ENCODE data around the gene CES1.
"Not testable (repeated sequence)": the region's sequence is repeated elsewhere in the genome, so short reads cannot be mapped to it uniquely, and the experiment has no call there.

Gene CES1

GRCh38 chr16:55832773-55833691, at the start of gene CES1:
Gene CES1, minus strand, starts transcription at chr16:55833096. Its CDS starts 41 bp downstream, at chr16:55833055.
- no peak for DNase-seq

- no peak for DNase-seq
Observed at GRCh38 chr16:55876854-55877253, 44.0 kb upstream of the CES1 start.

GRCh38 chr16:55875273-55875672, 42.4 kb upstream of the CES1 start, which contains the start of gene CES5A:
Gene CES5A, minus strand, starts transcription at chr16:55875373. Its CDS starts 152 bp downstream, at chr16:55875221.
- no peak for DNase-seq

- no peak for DNase-seq
Observed at GRCh38 chr16:55873122-55873521, 40.2 kb upstream of the CES1 start.

DNA sequence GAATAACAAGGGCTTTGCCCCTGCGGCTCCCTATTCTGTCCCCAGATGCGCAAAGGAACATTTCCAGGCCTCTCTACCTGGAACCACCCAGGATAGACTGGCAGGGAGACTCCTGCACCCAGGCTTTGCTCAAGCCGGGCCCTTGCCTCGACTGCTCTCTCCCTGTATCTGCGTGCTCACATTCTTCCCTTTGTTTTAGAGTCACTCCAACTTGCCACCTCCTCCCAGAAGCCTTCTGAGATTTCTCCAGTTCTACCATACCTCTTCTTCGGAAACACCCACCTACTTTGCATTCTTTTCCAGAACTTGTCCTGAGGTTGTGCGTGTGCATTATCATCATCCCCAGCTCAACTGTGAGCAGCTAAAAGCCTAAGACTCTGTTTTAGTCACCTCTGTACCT, 39.2 kb upstream of the CES1 start:
- DNase-seq = no peak

- DNase-seq = no peak
Observed at GRCh38 chr16:55871411-55872038, 38.6 kb upstream of the CES1 start.

DNA sequence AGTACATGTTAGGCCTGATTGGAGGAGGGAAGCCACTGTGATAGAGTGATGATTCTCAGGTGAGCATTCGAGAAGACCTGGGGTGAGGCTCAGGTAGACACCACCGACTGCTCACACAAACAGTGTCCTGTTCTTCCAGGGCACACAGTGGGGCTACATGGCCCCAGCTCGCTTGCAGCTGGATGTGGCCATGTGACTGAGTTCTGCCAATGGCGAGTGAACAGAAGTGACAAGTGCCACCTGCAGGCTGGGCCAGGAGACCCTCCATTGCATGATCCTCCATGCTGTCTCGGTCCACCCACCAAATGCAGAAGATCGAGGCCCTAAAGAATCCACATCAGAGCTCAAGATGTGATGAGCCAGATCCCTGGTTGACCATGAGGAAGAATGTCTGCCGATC, 36.1 kb upstream of the CES1 start:
- DNase-seq = no peak

DNA sequence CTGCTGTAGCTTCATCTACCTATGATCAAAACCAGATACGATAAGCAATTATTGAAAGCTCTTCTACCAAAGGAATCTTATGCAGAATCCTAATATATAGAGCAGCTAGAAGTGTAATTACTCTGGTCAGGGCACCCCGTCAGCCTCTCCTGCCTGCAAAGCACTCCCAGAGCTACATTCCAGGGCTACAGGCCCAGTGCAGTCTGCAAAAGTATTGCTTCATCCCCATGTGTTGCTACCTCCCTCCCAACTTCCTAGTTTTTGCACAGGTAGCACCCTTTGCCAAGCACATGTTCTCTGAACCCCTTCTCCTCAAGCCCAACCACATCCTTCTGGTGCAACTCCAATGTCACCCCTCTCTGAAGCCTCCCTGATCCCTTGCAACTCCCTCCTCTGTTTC, 35.2 kb upstream of the CES1 start:
- no peak for DNase-seq

GRCh38 chr16:55861288-55861687, 28.4 kb upstream of the CES1 start:
- no peak for DNase-seq

- DNase-seq = not testable (repeated sequence)
Observed at GRCh38 chr16:55857650-55858049, 24.8 kb upstream of the CES1 start.

DNA sequence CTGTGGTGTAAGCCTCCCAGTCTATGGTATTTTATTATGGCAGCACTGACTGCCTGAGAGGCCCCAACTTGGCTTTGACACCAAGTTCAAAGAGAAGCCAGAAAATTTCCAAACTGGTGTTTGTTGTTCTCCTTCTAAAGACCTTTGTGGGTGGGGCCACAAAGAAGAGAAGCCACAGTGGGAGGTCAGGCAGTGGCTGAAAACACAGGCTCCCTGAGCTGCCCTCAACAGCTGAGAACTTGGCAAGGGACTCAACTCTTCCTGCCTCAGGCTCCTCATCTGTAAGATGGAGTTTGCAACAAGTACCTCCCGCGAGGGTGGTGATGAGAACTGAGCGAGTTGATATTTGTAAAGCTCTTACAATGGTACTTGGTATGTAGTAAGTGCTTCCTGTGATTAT, 24.1 kb upstream of the CES1 start:
- DNase-seq = no peak

- DNase-seq = no peak
Observed at GRCh38 chr16:55853114-55853513, 20.2 kb upstream of the CES1 start.

- no peak for DNase-seq
Observed at GRCh38 chr16:55849536-55849935, 16.6 kb upstream of the CES1 start.

DNA sequence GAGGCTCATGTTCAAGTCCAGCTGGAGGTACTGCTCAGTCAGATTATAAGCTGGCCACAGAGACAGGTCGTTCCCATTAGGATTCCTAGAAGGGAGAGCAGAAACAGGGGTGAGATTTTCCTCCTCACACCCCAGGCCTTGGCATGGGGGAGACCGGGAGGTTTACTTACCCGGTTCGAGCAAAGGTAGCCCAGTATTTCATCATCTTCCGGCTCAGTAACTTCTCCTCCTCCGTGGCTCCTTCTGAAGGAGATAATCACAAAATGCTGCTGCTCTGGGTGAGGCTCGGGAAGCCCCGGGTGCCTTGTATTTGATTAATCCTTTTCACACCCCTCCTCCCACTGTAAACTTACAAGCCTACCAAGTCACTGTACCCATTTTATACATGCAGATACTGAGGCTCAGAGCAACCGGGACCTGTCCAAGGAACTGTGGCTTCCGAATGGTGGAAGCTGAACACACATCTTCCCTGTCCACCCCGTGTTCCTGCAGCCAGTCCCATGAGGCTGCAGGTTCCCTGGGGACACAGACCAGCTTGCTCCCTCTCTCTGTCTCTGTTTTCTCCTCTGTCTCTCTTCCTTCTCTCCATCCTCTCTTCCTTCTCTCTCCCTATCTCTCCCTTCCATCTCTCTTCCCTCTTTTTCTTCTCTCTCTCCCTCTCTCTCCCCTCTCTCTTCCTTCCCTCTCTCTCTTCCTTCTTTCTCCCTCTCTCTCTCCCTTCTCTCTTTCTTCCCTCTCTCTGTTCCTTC, 13.9 kb upstream of the CES1 start:
- no peak for DNase-seq

DNA sequence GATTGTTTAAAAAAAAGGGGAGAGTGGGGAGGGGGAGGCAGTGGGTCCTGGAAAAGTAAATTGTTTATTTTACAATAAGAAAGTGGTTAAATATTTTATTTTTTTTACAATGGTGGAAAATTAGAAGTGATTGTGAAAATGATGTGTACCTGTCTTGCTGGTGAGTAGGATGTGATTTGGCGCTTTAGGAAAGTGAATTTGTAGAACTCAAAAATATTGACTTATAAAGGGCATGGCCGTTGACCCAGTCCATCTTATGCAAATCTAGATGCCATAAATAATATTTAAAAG, 10.2 kb upstream of the CES1 start:
- DNase-seq = no peak

GRCh38 chr16:55842369-55843104, 9.6 kb upstream of the CES1 start:
- peak; percentile 3 to 10 for DNase-seq

- DNase-seq = no peak
Observed at GRCh38 chr16:55839115-55839514, 6.2 kb upstream of the CES1 start.

DNA sequence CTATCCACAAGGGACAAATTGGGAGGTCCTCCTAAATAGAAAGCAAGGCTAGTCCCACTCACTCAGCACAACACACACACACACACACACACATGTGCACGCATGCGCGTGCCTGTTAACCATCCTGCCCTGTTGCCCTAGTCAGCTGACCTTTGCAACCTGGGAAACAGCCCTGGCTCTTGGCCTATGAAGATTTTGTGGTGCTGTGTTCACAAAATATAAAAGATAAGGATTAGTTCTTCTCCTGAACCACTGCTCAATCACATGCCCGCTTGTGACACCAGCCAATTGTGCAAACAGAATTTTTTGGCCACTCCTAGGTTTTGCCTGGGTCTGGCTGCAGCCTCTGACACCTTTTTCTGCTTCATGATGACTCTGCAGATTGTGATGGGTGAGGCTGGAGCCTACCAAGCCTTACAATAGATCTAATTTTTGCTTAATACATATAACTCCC, 3.3 kb upstream of the CES1 start:
- no peak for DNase-seq

DNA sequence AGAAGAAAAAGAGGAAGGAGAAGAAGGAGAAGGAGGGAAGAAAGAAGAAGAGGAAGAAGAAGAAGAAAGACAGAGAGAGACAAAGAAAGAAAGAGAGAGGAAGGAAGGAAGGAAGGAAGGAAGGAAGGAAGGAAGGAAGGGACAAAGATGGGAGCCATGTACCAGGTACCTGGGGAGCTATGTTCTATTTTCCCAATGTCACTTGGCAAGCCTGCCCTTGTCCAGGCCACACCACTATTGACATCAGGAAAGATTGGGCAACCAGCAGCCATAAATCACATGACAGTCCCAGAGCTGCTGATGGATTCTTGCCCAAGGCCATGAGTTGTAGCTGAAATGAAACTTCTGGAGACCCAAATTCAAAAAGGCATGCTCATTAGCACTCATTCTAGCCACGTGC, 2.7 kb upstream of the CES1 start:
- no peak for DNase-seq

GRCh38 chr16:55835173-55835572, 2.3 kb upstream of the CES1 start:
- not testable (repeated sequence) for DNase-seq

DNA sequence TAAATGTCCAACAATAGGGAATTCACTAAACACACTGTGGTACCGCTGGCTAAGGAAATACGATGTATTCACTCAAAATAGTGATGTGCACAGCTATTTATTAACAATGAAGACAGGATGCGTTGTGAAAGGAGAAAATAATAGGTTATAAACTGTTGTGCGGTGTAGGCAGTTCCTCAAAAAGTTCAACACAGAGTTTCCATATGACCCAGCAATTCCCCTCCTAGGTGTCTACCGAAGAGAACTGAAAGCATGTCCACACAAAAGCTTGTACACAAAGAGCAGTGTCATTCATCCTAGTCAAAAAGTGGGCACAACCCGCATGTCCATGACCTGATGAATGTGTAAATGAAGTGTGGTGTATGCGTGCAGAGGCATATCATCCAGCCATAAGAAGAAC, 1.2 kb upstream of the CES1 start:
- DNase-seq = no peak

- no peak for DNase-seq
Observed at GRCh38 chr16:55832425-55832772, 497 bp downstream of the CES1 start.

GRCh38 chr16:55830658-55831294, 2.1 kb downstream of the CES1 start:
- no peak for DNase-seq
